Measurements from ENCODE around the gene PGAP6. TPM values are rescaled to one million over a fixed set of nuclear protein-coding genes. Genes with fewer than 3 reads are reported as not detected.

PGAP6 gene
- total and polyA plus RNA-seq, 2 of the 13 experiments (the other 11 are each of a cell fraction or from before 2014, with no cell fraction given) = 52.7 to 136 TPM

- TF ChIP-seq SKI (IDR thresholded peaks at IDR 0.05; ENCODE audit: partially characterized antibody) (peak; percentile 47), ZBTB38 (CRISPR knock-in tag; IDR thresholded peaks at IDR 0.05) (peak; percentile 78), CENPX (CRISPR knock-in tag; IDR thresholded peaks at IDR 0.05) (no peak), ZNF547 (CRISPR knock-in tag; IDR thresholded peaks at IDR 0.05) (peak; percentile 39), HOXA5 (CRISPR knock-in tag; IDR thresholded peaks at IDR 0.05) (peak; percentile 87), ZSCAN20 (CRISPR knock-in tag; IDR thresholded peaks at IDR 0.05; ENCODE audit: borderline replicate concordance) (no peak), ZNF720 (CRISPR knock-in tag; IDR thresholded peaks at IDR 0.05) (no peak), ZNF761 (CRISPR knock-in tag; conservative IDR thresholded peaks at IDR 0.05) (peak; percentile 76; the same call in 1 of the 2 replicates), RBM39 (IDR thresholded peaks at IDR 0.05; ENCODE audit: low read depth, low read length, poor library complexity, severe bottlenecking) (peak; percentile 83), ZNF224 (CRISPR knock-in tag; IDR thresholded peaks at IDR 0.05) (0 out of 2 replicates have a peak, but pooled peaks have one; percentile 67), ZNF513 (CRISPR knock-in tag; conservative IDR thresholded peaks at IDR 0.05) (no peak), ZNF101 (CRISPR knock-in tag; IDR thresholded peaks at IDR 0.05; ENCODE audit: borderline replicate concordance, low read depth) (peak; percentile 63; the same call in 1 of the 2 replicates), ZBTB39 (CRISPR knock-in tag; IDR thresholded peaks at IDR 0.05) (peak; percentile 87; the same call in 1 of the 2 replicates), PATZ1 (CRISPR knock-in tag; IDR thresholded peaks at IDR 0.05) (peak; percentile 43), RXRB (CRISPR knock-in tag; IDR thresholded peaks at IDR 0.05; ENCODE audit: borderline replicate concordance) (peak; percentile 48; the same call in 1 of the 2 replicates), ZNF33B (CRISPR knock-in tag; IDR thresholded peaks at IDR 0.05) (0 out of 2 replicates have a peak, but pooled peaks have one; percentile 60), REL (CRISPR knock-in tag; conservative IDR thresholded peaks at IDR 0.05) (0 out of 2 replicates have a peak, but pooled peaks have one; percentile 8), GMEB2 (CRISPR knock-in tag; IDR thresholded peaks at IDR 0.05; ENCODE audit: low read depth) (peak; percentile 71)
Observed at GRCh38 chr16:425082-425718, 43.4 kb upstream of the PGAP6 start, which contains the start of gene RAB11FIP3 (continued).
